NCI-H774 (cell line): Measurements from ENCODE around the gene CAMK4.

Experiments used
- DNase-seq: peaks from one replicate; lab custom pipeline; 2025; lab: John Stamatoyannopoulos, UW

The CAMK4 gene

DNA sequence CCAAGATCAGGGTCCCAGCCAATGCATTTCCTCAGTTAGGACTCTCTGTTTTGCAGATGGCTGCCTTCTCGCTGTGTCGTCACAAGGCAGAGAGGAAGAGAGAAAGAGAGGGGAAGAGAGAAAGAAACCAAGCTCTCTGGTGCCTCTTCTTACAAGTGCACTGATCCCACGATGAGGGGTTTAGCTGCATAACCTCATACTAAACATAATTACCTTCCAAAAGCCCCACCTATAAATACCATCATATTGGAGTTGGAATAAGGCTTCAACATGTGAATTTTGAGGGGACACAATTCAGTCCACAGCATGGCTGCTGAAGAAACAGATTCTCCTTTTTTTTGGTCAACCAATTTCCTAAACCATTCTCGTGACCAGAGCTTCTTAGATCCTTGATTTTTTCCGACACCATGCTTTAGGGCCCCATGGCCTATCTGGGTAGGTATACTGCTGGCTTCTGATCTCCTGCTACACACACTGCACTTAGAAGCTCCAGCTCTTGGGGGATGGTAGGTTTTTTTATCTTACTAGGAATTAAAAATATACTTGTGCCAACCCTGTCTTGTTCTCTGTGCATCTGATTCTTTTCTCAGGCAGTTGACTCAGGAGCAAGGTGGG, 5.1 kb downstream of the CAMK4 start:
- no peak for DNase-seq

DNA sequence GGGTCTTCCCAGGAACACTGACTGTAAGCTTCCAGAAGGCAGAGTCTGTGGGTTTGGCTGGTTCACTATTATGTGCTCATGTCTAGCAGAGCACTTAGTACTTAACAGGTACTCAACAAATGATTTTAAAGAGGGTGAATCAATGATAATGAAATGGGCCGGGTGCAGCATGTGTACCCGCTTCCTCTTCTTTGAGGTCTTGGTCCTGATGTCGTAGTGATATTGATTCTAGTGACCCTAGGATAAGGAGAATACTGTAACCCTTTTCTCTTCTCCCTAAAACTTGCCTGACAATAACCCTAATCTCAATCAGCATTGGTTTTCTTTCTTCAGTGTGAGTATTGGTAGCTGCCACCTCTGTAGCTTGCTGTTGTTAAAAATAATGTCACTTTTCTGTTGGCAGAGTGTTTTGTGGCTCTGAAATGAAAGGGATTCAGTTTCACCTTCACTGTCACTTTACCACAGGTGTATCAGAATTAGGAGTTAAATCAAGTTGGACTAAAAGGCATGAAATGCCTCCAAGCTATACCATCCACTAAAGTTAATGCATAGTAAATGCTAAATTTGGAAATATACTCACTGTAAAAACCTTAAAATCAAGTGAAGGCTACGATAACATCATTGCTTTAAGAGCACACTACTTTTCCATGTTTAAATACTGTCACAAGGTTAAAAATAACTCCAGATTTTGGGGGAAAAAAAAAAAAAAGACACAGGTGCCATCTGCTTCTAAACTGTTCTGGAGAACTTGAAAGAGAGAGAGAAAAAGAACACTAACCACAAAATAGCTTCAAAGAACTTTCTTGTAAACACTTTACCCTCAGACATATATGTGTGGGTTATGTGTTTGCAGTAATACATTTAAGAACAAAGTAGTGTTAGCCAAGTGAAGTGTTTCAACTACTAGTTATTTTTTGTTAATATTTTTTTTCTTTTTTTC, 6.0 kb downstream of the CAMK4 start:
- no peak for DNase-seq

DNA sequence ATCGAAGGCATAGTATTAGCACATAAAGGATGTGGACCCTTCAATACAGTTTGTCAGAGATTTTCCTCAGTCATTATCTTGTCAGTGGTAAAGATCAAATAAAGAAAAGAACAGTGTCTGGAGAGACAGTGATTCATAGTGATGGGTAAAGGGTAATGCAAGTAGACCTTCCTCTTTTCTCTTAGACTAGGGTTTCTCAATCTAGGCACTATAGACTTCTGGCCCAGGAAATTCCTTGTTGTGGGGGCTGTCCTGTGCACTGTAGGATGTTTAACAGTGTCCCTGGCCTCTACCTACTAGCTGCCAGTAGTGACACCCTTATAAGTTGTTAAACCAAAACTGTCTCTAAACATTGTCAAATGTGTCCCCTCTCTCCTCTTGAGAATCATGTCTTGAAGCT, 6.9 kb downstream of the CAMK4 start:
- DNase-seq = no peak

DNA sequence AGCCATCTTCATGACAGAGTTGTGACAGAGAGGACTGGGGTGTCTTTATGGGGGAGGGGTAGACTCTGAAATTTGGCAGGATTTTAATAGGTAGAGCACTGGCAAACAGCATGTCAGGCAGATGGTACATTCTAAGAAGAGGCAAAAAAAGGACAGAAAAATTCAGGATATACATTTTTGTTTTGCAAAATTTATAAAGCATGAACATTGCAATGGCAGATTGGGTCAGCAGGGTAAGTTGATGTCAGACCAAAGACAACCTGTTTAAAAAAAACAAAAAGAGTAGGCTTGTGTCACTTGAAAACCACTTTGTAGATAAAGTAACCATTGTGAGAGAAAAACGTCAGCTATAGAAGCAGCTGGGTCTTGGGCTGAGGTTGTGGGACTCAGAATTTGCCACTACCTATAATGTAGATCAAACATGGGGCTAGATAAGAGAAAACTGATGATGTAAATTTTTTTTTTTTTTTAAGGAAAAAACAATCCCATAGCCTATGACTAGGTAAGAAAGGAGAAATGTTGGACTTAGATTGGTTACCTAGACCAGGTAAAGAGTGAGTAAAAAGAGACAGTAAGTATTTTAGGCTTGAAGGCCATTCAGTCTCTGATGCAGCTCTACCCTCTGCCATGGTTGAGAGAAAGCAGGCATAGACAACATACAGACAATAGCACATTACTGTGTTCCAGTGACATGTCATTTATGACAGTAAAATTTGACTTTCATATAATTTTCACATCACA, 8.3 kb downstream of the CAMK4 start:
- DNase-seq = no peak

DNA sequence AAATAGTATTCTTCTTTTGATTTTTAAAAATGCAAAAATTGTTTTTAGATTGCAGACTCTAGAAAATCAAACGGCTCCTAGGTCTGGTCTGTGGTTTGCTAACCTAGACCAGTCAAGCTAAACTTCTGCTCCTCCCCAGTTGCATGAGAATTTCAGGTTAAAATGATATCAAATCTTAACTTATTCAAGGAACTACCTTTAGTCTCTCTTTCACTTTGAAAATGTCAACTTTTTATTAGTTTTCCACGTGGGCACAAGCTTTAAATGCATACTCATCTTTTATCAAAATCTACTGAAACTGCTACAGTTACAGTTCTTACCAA, 8.8 kb downstream of the CAMK4 start:
- DNase-seq = no peak

DNA sequence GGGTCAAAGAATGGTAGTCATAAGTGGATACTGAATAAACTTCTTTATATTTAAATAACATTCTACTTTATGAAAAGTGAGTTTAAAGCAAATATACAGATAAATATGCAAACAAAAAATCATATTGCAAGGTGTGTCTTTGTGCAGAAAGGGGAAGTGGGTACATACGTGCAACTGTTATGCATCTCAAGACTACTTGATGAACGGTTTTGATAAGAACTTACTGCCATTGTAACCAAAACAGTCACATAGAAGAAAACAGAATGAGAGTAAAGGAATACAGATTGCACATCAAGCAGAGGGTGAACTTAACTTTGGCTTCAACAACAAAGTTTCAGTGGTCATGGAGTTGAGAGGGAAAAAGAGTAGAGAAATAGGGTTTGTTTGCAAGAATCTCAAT, 9.9 kb downstream of the CAMK4 start:
- DNase-seq = no peak

DNA sequence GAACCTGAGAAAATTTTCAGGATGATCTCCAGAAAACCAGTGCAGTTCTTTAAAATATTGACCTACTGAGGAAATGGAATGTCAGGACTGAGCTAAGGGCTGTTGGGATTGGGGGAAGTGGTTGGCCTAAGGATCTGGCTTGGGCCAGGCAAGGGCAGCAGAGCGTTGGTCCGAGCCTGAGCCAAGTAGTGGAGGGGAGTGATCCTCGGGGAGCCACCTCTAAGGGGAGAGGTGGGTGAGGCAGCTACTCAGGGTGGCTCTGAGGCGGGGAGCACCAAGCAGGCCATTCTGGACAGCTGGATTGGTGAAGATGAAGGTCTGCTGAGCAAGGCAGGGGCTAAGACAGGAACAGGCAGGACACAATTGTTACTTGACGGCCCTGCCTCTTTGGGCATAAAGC, 11.5 kb downstream of the CAMK4 start:
- no peak for DNase-seq

DNA sequence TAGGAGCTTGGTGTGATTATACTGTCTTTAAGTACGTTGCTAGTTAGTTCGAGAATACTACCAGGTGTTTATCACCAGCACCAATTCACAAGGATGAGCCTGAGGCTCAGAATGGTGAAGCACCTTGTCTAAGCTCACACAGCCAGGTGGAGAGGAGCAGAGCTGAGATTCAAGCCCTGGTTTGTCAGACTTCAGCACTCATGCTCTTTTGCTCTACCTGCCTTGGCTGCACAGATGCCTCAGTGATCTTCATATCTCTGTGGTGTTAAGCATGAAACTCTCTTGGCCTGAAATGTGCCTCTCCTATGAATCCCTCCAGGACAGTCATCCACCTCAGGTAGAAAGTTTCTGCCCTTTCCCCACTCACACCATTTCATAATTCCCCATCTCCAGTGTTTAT, 12.2 kb downstream of the CAMK4 start:
- DNase-seq = no peak

DNA sequence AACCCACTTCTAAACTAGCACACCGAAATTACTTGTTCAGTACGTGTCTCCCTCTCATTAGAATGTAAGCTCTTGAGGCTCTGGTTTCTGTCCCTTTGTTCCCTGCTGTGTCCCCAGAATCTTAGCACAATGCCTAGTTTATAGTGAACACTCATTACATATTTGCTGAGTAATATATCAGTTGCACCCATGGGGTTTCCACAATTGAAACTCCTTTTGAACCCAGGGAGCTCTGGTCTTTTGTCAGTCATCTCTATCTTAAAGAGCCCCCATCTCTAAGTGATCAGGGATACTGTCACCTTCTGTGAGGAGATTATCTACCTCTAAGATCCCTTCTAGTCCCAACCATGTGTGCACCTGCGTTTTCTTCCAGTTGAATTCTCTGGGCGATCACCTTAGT, 12.8 kb downstream of the CAMK4 start:
- no peak for DNase-seq

DNA sequence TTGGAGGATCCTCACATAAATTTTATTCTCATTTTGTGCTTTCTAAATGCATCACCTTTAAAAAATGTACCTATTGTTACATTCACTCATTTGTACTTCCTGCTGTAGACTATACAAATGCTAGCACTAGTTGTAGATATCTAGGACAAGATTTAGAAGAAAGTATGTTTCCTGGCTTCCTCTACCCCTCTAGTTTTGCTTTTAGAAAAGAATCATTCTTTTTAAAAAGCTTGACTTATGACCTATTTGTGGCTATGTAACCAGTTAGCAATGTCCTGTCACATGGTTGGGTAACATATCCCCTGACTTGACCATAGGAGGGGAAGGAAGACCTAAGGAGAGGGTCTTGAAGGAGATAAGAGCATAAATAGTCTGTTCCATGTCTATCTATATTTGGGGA, 13.3 kb downstream of the CAMK4 start:
- DNase-seq = no peak

DNA sequence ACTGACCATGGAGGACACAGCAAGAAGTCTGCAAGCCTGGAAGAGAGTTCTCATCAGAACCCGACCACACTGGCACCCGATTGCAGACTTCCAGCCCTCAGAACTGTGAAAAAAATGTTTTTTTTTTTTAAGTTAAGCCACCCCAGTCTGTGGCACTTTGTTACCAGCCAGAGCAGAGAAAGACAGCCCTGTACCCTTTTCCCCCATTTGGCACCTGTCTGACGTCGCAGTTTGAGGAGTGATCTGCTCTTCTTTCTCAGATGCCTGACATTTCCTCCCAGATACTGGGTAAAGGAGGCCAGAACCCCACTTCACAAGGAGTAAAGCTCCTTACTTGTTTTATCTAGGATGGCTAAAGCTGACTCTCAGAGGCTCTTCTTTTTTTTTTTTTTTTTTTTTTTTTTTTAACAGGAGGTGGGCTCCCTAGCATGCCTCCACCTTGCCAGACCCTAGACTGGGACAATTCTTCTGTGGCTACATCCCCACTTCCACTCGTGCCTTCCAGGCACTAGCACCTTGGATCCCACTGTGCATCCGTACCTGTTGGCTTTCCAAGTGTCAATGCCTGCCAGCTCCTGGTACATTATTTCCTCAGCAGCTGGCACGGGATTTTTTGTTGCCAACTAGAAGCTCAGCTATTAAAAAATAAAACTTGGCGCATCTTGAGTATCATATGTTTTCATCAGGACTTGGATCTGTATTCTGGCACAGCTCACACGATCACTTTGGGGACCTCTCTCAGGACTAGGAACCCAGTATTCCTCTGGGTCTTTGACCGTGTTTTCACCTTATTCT, 14.4 kb downstream of the CAMK4 start:
- no peak for DNase-seq

DNA sequence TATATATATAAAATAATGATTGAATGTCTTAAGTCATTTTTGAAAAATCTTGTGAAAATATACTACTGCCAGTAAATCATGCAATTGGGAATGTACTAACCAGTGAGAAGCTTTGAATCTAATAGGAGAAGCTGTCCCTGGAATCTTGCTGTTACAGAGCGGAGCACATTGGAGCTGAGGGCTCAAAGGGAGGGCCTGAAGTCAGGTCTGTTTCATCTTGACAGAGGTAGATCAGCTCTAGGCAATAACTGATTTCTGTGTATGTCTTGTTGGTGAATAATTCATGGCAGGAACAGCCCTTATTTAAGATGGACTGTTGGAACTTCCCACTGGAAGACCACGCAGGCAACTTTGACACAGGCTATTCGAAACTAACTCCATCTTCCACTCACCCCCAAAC, 17.5 kb downstream of the CAMK4 start:
- DNase-seq = no peak

DNA sequence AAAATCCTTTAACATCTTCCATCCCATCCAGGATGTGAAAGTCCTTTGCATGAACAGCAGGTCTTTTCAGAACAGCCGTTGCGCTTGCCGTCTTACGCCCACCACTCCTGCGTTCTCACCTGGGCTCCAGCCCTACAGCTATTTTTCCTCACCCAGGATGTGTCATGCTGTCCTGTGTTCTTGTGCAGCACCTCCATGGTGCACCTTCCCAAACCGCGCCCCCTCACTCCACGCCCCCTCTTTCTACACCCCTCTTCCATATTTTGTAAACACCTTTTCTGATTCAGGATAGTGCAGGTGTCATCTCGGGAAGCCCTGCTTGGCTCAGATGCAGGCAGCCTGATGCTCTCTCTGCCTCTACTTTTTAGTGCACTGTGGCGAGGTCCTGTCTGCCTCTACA, 18.4 kb downstream of the CAMK4 start:
- no peak for DNase-seq

DNA sequence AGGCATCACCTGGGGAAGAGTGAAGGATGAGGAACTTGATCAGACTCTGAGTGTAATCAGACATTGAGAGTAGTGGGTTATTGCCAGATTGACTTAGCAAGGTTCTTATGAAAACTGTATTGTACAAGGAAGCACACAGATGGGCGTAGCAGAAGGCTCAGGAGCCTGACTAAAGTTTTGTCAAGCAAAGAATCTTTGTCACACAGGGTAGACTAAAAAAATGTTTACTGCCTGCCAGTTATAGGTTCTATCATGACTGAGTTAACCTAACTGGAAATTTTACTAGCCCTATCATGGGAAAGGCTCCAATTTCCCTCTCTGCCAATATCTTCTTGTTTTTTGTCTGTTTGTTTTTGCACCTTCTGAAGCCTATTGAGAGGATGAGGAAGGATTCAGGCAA, 19.1 kb downstream of the CAMK4 start:
- no peak for DNase-seq

DNA sequence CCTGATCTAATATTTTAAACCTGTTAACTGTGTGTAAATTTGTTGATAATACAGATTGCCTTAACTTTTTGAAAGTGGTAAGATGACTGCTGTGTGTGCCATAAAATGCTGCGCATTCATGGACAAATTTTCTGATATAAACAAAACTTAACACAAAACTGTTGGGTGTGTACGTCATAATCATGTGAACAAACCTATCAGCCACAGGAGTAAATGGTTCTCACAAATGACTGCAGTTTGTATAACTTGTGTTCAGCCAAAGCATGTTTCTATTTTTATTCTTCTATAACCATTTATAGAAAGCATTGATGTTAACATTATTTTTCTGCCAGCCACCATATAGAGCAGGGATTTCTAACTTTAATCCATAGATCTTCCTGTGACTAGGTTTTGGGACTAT, 21.5 kb downstream of the CAMK4 start:
- DNase-seq = no peak

DNA sequence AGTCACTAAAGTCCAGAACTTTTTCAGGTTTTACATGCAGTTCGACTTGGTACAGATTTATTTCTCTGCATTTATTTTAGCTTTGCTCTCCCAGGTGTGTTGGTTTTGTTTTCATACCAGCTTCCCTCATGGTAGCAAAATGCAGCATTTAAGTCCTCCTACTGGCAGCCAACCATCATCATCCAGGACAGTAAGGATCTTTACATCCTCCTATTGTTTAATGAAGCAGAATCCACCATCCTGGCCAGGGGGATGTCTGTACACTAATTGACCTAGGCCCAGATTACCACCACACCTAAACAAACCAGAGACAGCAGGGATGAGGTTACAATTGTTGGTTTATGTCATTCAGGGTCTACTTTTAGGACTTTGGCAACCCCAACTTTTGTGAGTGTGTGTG, 22.3 kb downstream of the CAMK4 start:
- no peak for DNase-seq

DNA sequence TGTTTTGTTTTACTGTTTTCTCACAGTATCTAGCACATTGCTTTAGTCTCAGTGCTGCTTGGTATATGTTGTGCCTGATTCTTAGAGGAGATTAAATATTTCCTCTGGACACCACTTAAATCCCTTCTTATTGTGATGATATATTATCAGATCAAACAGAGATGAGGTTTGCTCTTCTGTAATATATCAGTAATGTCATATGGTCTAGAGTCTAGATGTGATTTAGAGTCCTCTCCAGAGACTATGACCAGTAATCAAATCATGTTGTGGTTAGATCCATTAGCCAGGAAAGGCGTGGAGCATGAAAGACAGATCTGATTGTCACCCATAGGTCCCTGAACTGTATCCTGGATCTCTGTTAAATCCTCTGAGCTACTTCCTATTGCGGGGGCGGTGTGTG, 24.4 kb downstream of the CAMK4 start:
- no peak for DNase-seq

DNA sequence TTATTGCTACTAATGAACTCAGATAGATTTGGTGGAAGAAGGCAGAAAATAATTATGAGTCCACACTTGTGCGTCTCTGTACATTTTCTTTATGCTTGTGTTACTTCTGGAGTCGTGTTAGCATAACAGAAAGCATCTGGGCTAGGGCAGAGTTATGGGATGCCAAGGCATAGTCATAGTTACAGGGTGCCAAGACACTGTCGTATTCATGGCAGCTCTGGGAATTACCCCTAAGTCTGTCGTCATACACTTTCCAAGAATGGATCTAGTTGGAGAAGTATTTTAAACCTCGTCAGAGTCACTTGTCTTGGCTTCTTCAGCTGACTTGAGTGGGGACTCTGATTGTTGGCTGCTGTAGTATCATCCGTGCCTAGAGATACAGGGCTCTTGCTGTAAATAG, 27.7 kb downstream of the CAMK4 start:
- DNase-seq = no peak

DNA sequence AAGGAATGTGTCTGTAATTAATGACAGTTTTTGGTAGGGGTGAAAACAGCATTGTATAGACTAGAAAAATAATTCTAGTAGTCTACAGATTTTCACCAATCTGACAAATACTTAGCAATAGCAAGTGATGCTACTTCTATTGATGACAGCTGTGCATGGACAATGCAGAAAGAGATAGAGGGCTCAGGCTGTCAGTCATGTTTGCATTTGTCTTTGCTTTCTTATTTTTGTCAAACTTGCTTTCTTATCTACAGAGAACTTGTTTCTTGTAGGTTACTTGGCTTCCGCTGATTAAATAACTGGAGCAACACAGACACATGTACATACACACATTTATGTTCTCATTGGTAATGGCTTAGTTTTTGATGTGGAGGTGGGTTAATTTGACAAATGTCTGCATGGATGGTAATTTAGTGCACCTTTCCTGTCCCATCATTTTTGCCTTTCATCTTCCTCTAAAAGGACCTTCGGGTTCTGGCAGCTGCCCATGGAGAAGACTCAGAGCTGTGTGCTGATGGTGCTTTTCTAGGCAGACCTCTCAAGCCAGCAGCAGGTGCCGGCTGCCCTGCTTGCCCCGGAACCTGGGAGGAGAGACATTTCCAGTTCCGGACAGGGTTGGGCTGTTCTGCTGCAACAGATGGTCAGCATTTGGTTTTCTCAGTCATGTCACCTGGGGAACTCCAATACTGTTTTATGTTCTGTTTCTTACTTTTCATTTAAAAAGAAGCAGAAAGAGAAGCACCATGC, 28.8 kb downstream of the CAMK4 start:
- no peak for DNase-seq

DNA sequence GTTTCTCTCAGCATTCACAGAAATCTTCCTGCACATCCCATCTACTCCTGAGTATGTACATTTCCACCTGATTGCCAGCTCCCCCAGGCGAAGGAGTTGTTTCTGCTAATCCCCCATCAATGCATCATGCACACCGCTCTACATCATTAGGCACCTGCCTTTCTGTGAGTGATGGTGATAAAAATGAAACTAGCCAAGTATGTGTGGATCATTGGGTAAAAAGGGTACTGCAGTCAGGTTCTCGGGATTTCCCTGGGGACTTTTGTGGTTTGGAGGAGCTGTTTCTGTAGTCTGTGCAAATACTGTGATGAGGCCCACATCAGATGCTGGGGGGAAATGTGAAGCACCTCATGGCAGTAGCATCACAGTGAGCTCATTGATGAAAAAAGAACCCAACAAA, 30.4 kb downstream of the CAMK4 start:
- DNase-seq = no peak

DNA sequence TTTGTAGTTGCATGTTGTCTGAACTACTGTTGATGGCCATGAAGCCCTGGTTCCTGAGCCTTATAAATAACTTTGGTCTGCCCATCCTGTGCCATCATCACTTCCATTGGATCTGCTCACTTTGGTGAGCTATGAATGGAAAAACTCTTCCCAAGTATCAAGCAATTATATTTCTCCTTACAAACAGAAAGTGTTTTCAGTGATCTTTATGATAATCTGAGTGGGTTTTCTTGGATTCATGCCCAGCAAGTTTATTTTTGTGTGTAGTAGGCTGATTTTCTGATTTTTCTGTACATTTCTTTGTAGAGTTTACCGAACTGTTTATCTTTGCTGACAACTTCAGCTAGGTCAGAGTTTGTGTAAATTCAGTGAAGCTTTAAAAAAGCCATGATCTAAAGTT, 31.0 kb downstream of the CAMK4 start:
- DNase-seq = no peak

DNA sequence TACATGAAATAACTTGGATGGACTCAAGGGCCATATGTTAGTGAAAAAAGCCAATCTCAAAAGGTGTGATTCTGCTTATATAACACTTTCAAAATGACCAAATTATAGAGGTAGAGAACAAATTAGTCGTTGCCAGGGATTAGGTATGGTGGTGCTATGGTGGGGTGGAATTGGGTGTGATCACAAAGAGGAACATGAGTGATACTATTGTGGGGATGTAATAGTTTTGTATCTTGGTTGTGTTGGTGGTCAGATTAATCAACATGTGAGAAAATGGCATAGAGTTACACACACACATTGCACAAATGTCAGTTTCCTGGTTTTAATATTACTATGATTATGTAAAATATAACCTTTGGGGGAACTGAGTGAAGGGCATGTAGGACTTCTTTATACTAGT, 31.9 kb downstream of the CAMK4 start:
- no peak for DNase-seq
